ENCODE data around the gene CPSF2.

DNA sequence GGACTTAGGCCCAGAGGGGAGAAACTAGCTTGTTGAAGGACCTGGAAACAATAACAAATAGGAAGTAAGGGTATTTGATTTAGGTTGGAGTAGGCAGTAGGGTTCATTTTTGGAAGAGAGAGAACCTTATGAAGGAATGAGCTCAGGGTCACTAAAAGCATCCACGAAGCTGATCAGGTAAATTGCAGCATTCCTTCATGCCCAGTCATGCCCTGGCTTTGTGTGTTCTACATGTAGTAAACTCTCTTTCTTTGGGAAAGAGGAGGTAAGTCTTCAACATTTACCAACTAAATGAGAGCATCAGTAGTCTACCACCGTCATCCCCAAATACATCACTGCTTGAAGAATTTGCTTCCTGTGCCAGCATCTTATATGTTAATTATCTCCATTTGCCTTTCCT is 54.7 kb downstream of the CPSF2 start:
- TF ChIP-seq, protein P1, sequence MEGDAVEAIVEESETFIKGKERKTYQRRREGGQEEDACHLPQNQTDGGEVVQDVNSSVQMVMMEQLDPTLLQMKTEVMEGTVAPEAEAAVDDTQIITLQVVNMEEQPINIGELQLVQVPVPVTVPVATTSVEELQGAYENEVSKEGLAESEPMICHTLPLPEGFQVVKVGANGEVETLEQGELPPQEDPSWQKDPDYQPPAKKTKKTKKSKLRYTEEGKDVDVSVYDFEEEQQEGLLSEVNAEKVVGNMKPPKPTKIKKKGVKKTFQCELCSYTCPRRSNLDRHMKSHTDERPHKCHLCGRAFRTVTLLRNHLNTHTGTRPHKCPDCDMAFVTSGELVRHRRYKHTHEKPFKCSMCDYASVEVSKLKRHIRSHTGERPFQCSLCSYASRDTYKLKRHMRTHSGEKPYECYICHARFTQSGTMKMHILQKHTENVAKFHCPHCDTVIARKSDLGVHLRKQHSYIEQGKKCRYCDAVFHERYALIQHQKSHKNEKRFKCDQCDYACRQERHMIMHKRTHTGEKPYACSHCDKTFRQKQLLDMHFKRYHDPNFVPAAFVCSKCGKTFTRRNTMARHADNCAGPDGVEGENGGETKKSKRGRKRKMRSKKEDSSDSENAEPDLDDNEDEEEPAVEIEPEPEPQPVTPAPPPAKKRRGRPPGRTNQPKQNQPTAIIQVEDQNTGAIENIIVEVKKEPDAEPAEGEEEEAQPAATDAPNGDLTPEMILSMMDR (IDR thresholded peaks at IDR 0.05), result no peak
- TF ChIP-seq ZFX (IDR thresholded peaks at IDR 0.05; ENCODE audit: borderline replicate concordance), result no peak

Data from 22Rv1 (cell line).